Endodermal cell (in vitro differentiated cells): ENCODE data around the gene CCNH. TPM values are rescaled to one million over a fixed set of nuclear protein-coding genes. Genes with fewer than 3 reads are reported as not detected.

Experiments
- DNase-seq: peaks from one replicate; pipeline ENCODE4 v3.0.0-alpha.2; 2017
- H3K27ac ChIP-seq: 2 replicates; pipeline ENCODE4 v1.5.1; 2013; ENCODE audit warnings: mild to moderate bottlenecking, low read depth, low read length, moderate library complexity
- H3K27me3 ChIP-seq: 2 replicates; pipeline ENCODE4 v1.6.1; 2013; ENCODE audit warnings: mild to moderate bottlenecking, low read length, moderate library complexity; ENCODE audit not compliant: insufficient read depth, control insufficient read depth, poor library complexity, severe bottlenecking
- H3K36me3 ChIP-seq: 2 replicates; pipeline ENCODE4 v1.7.0; 2013; ENCODE audit warnings: mild to moderate bottlenecking, low read length, moderate library complexity; ENCODE audit not compliant: control insufficient read depth, insufficient read depth
- H3K4me1 ChIP-seq: one replicate; pipeline ENCODE4 v1.7.0; 2013; ENCODE audit warnings: low read length; ENCODE audit not compliant: control insufficient read depth, insufficient read depth
- H3K4me3 ChIP-seq: 2 replicates; pipeline ENCODE4 v1.5.1; 2013; ENCODE audit warnings: mild to moderate bottlenecking, low read length, moderate library complexity
- H3K9ac ChIP-seq: 2 replicates; pipeline ENCODE4 v1.6.1; 2013; ENCODE audit warnings: mild to moderate bottlenecking, low read length, moderate library complexity; ENCODE audit not compliant: poor library complexity, severe bottlenecking; ENCODE audit errors: extremely low read depth
- H3K9me3 ChIP-seq: 2 replicates; pipeline ENCODE4 v1.6.1; 2013; ENCODE audit warnings: mild to moderate bottlenecking, low read length, moderate library complexity; ENCODE audit not compliant: control insufficient read depth
- H3K27ac Mint-ChIP-seq: 2 replicates; pipeline ENCODE4 v1.8.0; 2020; ENCODE audit warnings: mixed read lengths
- H3K27me3 Mint-ChIP-seq: 2 replicates; pipeline ENCODE4 v1.8.0; 2021; ENCODE audit warnings: mild to moderate bottlenecking, mixed read lengths; ENCODE audit not compliant: insufficient read depth
- H3K36me3 Mint-ChIP-seq: 2 replicates; pipeline ENCODE4 v1.8.0; 2020; ENCODE audit warnings: low read depth, mixed read lengths
- H3K4me1 Mint-ChIP-seq: 2 replicates; pipeline ENCODE4 v1.8.0; 2020; ENCODE audit warnings: mixed read lengths
- H3K4me3 Mint-ChIP-seq: 2 replicates; pipeline ENCODE4 v1.8.0; 2020; ENCODE audit warnings: mild to moderate bottlenecking, moderate library complexity, mixed read lengths
- H3K9me3 Mint-ChIP-seq: 2 replicates; pipeline ENCODE4 v1.8.0; 2020; ENCODE audit warnings: mild to moderate bottlenecking, mixed read lengths
- CTCF ChIP-seq: fragments of 200-600 bp; sonication (generic); conservative IDR thresholded peaks from 2 replicates; pipeline ENCODE4 v1.5.0; 2021; ENCODE audit warnings: antibody characterized with exemption, mild to moderate bottlenecking
- WGBS, 2 experiments: methylation state at CpG; one replicate each; pipeline versions ENCODE4 v1.1.5 to v1.1.7; 2013; ENCODE audit warnings: missing lambda C conversion rate in 2 of 2, mixed read lengths in 1 of 2; ENCODE audit not compliant: insufficient coverage in 1 of 2, insufficient read length in 1 of 2; 5-methylcytosine and 5-hydroxymethylcytosine counted together
- total RNA-seq, 2 donors: library from RNA; stranded (reverse); fragmentation: NEBNext Ultra II Directional in 1 of 2; extraction: Animal tissue kit (Norgen Biotek cat#: 25700) in 1 of 2; gene quantifications; 2 replicates in 1 of 2; 3 replicates in 1 of 2; pipeline ENCODE4 v1.2.1, GENCODE V29; 2021

The CCNH gene
- total RNA-seq, 2 donors from 2014 or later, result 34.4 to 37.7 TPM

GRCh38 chr5:87367243-87367642 is 45.5 kb downstream of the CCNH start:
- no peak overlapping the region for H3K4me3 Mint-ChIP-seq
- Histone ChIP-seq H3K4me1 (no peaks in the 10 kb centered on the region), H3K4me3 (no peak overlapping the region), H3K9ac (no peak overlapping the region), H3K27ac (no peak overlapping the region), H3K9me3 (no peaks in the 10 kb centered on the region), H3K36me3 (peaks cover 52% of the 10 kb centered on the region), H3K27me3 (no peaks in the 10 kb centered on the region)
- no peak for TF ChIP-seq CTCF
- 97 to 100% methylated on average over 2 of the region's 2 CpGs for WGBS, 2 experiments
- H3K4me1 Mint-ChIP-seq, result peaks cover 9% of the 10 kb centered on the region
- peaks cover 20% of the 10 kb centered on the region for H3K36me3 Mint-ChIP-seq
- H3K27ac Mint-ChIP-seq, result no peak overlapping the region
- no peaks in the 10 kb centered on the region for H3K27me3 Mint-ChIP-seq
- no peaks in the 10 kb centered on the region for H3K9me3 Mint-ChIP-seq
- DNase-seq, result no peak

GRCh38 chr5:87361536-87362213 is 51.1 kb downstream of the CCNH start:
- no peak overlapping the region for H3K4me3 ChIP-seq
- no peaks in the 10 kb centered on the region for H3K4me1 ChIP-seq
- peaks cover 9% of the 10 kb centered on the region for H3K4me1 Mint-ChIP-seq
- no peaks in the 10 kb centered on the region for H3K27me3 ChIP-seq
- H3K9me3 Mint-ChIP-seq, result no peaks in the 10 kb centered on the region
- peaks cover 62% of the 10 kb centered on the region for H3K36me3 ChIP-seq
- H3K27ac ChIP-seq, result no peak overlapping the region
- TF ChIP-seq CTCF, result no peak
- no peak for DNase-seq
- H3K4me3 Mint-ChIP-seq, result no peak overlapping the region
- no peak overlapping the region for H3K27ac Mint-ChIP-seq
- WGBS, 2 experiments, result 100% methylated on average over 1 of the region's 1 CpG; no CpG with 5 or more reads in 1 of the 2 experiments
- H3K9ac ChIP-seq, result no peak overlapping the region
- no peaks in the 10 kb centered on the region for H3K27me3 Mint-ChIP-seq
- H3K9me3 ChIP-seq, result no peaks in the 10 kb centered on the region
- H3K36me3 Mint-ChIP-seq, result peaks cover 21% of the 10 kb centered on the region

GRCh38 chr5:87361031-87361445 is 51.7 kb downstream of the CCNH start:
- Mint-ChIP-seq H3K36me3 (peaks cover 20% of the 10 kb centered on the region), H3K4me1 (peaks cover 9% of the 10 kb centered on the region), H3K27ac (no peak overlapping the region), H3K4me3 (no peak overlapping the region), H3K9me3 (no peaks in the 10 kb centered on the region), H3K27me3 (no peaks in the 10 kb centered on the region)
- 90% methylated on average over 1 of the region's 2 CpGs; no CpG with 5 or more reads in 1 of the 2 experiments for WGBS, 2 experiments
- DNase-seq, result no peak
- Histone ChIP-seq H3K9me3 (no peaks in the 10 kb centered on the region), H3K27ac (no peak overlapping the region), H3K4me3 (no peak overlapping the region), H3K9ac (no peak overlapping the region), H3K27me3 (no peaks in the 10 kb centered on the region), H3K4me1 (no peaks in the 10 kb centered on the region), H3K36me3 (peaks cover 65% of the 10 kb centered on the region)
- TF ChIP-seq CTCF, result no peak
